ENCODE measurements around the gene SERPINA5. TPM values are rescaled to one million over a fixed set of nuclear protein-coding genes. Genes with fewer than 3 reads are reported as not detected.

SERPINA5 gene
- total RNA-seq, 1 donor from 2014 or later = 2.7 TPM

DNA sequence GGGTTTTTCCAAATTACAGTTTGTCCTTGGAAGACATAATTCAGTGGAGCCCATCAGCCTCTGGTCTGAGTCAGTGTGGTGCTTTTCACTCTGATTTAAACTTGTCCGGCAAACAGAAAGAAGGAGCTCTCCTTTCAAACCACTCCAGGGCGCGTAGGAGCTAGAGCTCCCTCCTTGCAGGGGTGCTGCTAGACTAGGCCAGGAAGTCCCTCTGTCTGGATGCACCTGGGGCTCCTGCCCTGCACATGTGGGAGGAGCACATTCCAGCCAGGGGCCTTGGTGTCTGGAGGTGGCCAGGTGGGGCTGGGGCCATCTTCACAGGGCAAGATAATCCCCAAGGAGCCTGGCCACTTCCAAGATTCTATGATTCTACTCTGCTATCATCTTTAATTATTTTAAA lies 34.0 kb downstream of the SERPINA5 start:
- intact Hi-C loops (cut with DNase I) = no loop called here
- ATAC-seq (ENCODE audit: poor library complexity) (no peak), DNase-seq (no peak)

DNA sequence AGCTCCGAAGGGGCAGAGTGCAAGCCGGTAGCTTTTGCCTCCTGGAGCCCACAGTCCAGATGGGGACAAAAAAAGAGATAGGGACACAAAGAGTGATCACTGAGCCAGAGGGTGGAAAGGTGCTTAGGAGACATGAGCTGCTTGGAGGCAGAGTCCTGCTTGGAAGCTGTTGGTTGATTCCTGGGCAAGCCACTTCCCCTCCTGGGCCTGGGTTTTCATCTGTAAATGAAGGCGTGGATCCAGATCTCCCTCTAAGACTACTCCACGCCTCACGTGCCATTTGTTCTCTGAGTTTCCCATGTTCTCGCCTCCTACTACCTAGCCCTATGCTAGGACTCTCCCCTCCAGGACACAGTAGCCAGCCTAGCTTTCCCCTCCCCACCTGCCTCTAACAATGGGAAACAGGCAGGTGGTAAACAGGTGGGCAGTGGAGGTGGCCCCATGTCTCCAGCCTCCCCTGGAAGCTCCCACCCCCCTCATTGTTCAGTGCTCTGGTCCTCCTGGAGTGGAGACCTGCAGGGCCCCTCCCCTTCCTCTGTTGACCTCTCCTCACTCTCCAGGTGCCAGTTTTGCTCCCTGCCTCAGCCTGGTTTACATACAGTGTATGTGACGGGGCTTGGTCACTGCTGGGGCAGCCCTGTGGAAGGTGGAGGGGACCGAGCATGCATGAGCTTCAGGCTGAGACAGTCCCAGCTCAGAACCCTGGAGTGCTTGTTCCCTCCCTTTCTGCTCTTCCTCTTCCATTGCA lies 34.8 kb downstream of the SERPINA5 start:
- ATAC-seq (ENCODE audit: poor library complexity) (no peak), DNase-seq (no peak)
- intact Hi-C loops (cut with DNase I) = no loop called here

DNA sequence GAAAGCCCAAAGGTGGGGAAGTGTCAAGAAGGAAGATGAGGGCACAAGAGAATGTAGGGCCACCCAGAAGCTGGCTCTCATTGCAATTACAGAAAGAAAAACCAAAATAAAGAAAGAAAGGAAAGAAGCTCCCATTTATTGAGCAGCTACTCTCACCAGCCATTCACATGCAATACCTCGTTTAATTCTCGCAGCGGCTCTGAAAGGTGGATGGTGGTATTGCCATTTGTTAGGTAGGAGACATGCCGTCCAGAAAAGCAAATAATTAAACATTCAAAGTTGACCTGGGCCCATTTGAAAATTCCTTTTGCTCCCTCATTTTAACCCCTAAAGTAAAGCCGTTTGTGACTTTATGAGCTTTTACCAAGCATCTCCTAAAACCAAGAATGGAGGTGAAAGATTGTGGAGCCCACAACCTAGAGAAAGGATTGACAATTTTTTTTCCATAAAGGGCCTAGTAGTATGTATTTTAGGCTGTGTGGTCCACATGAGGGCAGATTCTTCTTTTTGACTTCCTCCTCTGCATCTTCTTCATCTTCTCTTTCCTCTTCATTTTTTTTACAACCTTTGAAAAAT lies 36.2 kb downstream of the SERPINA5 start:
- ATAC-seq (ENCODE audit: poor library complexity) (no peak), DNase-seq (no peak)
- intact Hi-C loops (cut with DNase I) = no loop called here

- ATAC-seq (ENCODE audit: poor library complexity) (no peak), DNase-seq (no peak)
- intact Hi-C loops (cut with DNase I) = no loop called here
Observed at GRCh38 chr14:94617988-94618822, 37.0 kb downstream of the SERPINA5 start.

GRCh38 chr14:94619297-94619696 lies 38.1 kb downstream of the SERPINA5 start:
- ATAC-seq (ENCODE audit: poor library complexity) (no peak), DNase-seq (no peak)
- intact Hi-C loops (cut with DNase I) = no loop called here

- intact Hi-C loops (cut with DNase I) = no loop called here
- no peak for ATAC-seq (ENCODE audit: poor library complexity)
- no peak for DNase-seq
Observed at GRCh38 chr14:94620597-94620996, 39.4 kb downstream of the SERPINA5 start.

- intact Hi-C loops (cut with DNase I) = no loop called here
- ATAC-seq (ENCODE audit: poor library complexity) (no peak), DNase-seq (no peak)
Observed at GRCh38 chr14:94621358-94622134, 40.3 kb downstream of the SERPINA5 start.

GRCh38 chr14:94622653-94623421 lies 41.6 kb downstream of the SERPINA5 start:
- ATAC-seq (ENCODE audit: poor library complexity) (no peak), DNase-seq (no peak)
- intact Hi-C loops (cut with DNase I) = no loop called here

DNA sequence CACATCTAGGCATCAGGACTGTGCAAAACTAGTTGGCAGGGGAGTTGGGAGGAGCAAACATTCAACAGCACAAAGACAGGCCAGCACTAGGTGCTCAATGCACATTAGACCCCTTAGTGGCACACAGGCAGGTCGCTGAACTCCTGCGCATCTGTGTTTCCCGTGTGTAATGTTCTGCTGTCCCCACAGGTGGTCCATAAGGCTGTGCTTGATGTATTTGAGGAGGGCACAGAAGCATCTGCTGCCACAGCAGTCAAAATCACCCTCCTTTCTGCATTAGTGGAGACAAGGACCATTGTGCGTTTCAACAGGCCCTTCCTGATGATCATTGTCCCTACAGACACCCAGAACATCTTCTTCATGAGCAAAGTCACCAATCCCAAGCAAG lies 42.2 kb downstream of the SERPINA5 start:
- DNase-seq (no peak), ATAC-seq (ENCODE audit: poor library complexity) (no peak)
- intact Hi-C loops (cut with DNase I) = no loop called here

GRCh38 chr14:94623856-94624499 lies 42.8 kb downstream of the SERPINA5 start:
- DNase-seq (no peak), ATAC-seq (ENCODE audit: poor library complexity) (no peak)
- intact Hi-C loops (cut with DNase I) = no loop called here

- intact Hi-C loops (cut with DNase I) = no loop called here
- no peak for DNase-seq
- ATAC-seq (ENCODE audit: poor library complexity) = no peak
Observed at GRCh38 chr14:94624537-94625352, 43.5 kb downstream of the SERPINA5 start.

DNA sequence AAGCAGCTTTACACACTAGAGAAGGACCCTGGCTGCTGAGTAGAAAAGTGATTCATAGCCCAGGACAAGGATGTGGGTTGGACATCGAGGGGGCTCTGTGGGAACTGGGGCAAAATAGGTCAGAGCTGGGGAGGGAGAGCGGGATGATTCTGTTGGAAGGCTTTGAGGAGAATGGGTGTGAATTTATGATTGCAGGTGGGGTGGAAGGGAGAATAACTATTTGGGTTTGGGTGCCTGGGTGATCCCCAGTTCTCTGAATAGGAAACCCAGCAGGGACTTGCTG lies 44.1 kb downstream of the SERPINA5 start:
- DNase-seq (no peak), ATAC-seq (ENCODE audit: poor library complexity) (no peak)
- intact Hi-C loops (cut with DNase I) = no loop called here

GRCh38 chr14:94628578-94628977 lies 47.4 kb downstream of the SERPINA5 start:
- intact Hi-C loops (cut with DNase I) = no loop called here
- DNase-seq = no peak
- ATAC-seq (ENCODE audit: poor library complexity) = no peak

DNA sequence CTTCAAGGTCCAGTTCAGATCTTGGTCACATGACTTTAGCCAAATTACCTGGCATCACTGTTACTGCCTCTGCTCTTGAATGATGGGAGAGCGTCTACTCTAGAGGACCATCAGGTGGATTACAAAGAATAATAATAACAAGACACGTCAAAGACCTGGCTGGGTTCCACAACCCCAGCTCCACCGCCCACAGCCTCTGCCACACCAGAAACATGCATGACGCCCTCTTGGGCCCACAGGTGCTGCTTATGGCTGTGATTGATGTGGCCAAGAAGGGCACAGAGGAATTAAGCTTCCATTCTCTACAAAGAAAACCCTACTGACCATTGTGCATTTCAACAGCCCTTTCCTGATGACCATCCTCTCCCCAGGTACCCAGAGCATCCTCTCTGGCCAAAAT lies 49.2 kb downstream of the SERPINA5 start:
- ATAC-seq (ENCODE audit: poor library complexity) = no peak
- DNase-seq = no peak
- intact Hi-C loops (cut with DNase I) = no loop called here

- DNase-seq (no peak), ATAC-seq (ENCODE audit: poor library complexity) (no peak)
- intact Hi-C loops (cut with DNase I) = no loop called here
Observed at GRCh38 chr14:94631050-94631449, 49.8 kb downstream of the SERPINA5 start.

DNA sequence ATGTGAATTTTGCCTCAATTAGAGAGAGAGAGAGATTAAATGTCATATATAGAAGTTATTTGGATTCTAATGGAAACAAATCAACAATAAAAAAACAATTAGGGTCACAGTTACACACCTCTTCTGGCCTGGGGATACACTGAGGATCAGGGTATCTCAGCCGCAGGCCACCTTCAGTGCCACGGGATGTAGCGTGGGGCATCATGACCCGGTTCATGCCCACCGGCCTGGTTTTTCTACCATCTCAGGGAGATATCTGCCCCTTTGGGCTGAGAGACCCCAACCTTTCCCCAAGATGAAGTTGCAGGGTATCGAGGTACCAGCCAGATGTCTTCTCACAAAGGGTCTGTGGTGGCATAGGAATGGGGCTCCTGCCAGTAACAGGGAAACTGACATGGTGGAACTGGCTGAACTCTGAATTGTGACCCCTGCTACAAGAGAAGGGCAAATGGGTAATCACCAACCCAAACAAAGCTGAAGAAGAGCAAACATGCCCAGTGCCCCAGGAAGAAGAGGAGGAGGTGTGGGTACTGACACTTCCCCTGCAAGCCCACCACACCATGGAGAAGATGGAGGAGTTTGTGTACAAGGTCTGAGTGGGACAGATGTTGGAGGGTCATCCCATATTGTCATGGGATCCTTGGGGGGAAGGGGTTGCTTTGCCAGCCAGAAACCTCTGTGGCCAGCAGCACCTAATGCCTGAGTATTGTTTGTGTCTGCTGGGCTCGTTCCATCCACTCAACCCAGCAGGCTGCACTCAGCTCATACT lies 50.5 kb downstream of the SERPINA5 start:
- intact Hi-C loops (cut with DNase I) = no loop called here
- DNase-seq = no peak
- ATAC-seq (ENCODE audit: poor library complexity) = no peak

- intact Hi-C loops (cut with DNase I) = no loop called here
- DNase-seq (no peak), ATAC-seq (ENCODE audit: poor library complexity) (no peak)
Observed at GRCh38 chr14:94632305-94632590, 51.0 kb downstream of the SERPINA5 start.

Data from Right ventricle myocardium superior (tissue), 1 donor.